HepG2 (cell line): ENCODE data around the gene LLGL1. TPM values are rescaled to one million over a fixed set of nuclear protein-coding genes. Genes with fewer than 3 reads are reported as not detected.

ENCODE experiments used
- BRD4 ChIP-seq: sonication (generic); formaldehyde crosslinking; IDR thresholded peaks from 2 replicates; pipeline ENCODE4 v1.4.0; 2020; ENCODE audit warnings: missing genetic modification reagents
- CHD2 ChIP-seq: IDR thresholded peaks from 2 replicates; pipeline ENCODE4 v1.6.1; 2011; ENCODE audit warnings: low read depth, low read length, improper control_type of control experiment
- FOXP4 ChIP-seq: sonication (generic); formaldehyde crosslinking; IDR thresholded peaks from 2 replicates; pipeline ENCODE4 v1.4.0; 2020; ENCODE audit warnings: missing genetic modification reagents
- HOXA3 ChIP-seq: sonication (generic); formaldehyde crosslinking; IDR thresholded peaks from 2 replicates; pipeline ENCODE4 v1.5.0; 2020; ENCODE audit warnings: missing genetic modification reagents
- IKZF4 ChIP-seq: sonication (generic); formaldehyde crosslinking; IDR thresholded peaks from 2 replicates; pipeline ENCODE4 v1.5.1; 2020; ENCODE audit warnings: borderline replicate concordance, mild to moderate bottlenecking, low read depth, missing genetic modification reagents; ENCODE audit errors: not compliant biosample characterization
- KMT2B ChIP-seq: IDR thresholded peaks from 2 replicates; pipeline ENCODE4 v1.6.1; 2016; ENCODE audit warnings: missing genetic modification reagents, missing compliant biosample characterization
- REXO4 ChIP-seq: sonication (generic); formaldehyde crosslinking; IDR thresholded peaks from 2 replicates; pipeline ENCODE4 v1.8.0; 2022; ENCODE audit warnings: missing genetic modification reagents, mild to moderate bottlenecking, borderline replicate concordance
- STAT5B ChIP-seq: sonication (generic); formaldehyde crosslinking; IDR thresholded peaks from 2 replicates; pipeline ENCODE4 v1.4.0; 2020; ENCODE audit warnings: missing genetic modification reagents
- SYNCRIP ChIP-seq: fragments of 200-400 bp; formaldehyde crosslinking; IDR thresholded peaks from 2 replicates; pipeline ENCODE4 v1.6.1; 2018; ENCODE audit warnings: mild to moderate bottlenecking, low read depth, low read length; ENCODE audit not compliant: insufficient read depth
- TBX2 ChIP-seq: sonication (generic); formaldehyde crosslinking; IDR thresholded peaks from 2 replicates; pipeline ENCODE4 v1.5.0; 2020; ENCODE audit warnings: missing genetic modification reagents, mild to moderate bottlenecking, borderline replicate concordance
- ZFP36L2 ChIP-seq: sonication (generic); formaldehyde crosslinking; IDR thresholded peaks from 2 replicates; pipeline ENCODE4 v1.4.0; 2020; ENCODE audit warnings: missing genetic modification reagents
- ZNF18 ChIP-seq: sonication (generic); formaldehyde crosslinking; IDR thresholded peaks from 2 replicates; pipeline ENCODE4 v1.8.0; 2022; ENCODE audit warnings: mild to moderate bottlenecking, missing genetic modification reagents; ENCODE audit not compliant: insufficient replicate concordance
- ZNF225 ChIP-seq: sonication (generic); formaldehyde crosslinking; IDR thresholded peaks from 2 replicates; pipeline ENCODE4 v1.4.0; 2020; ENCODE audit warnings: mild to moderate bottlenecking, missing genetic modification reagents
- ZNF678 ChIP-seq: sonication (generic); formaldehyde crosslinking; IDR thresholded peaks from 2 replicates; pipeline ENCODE4 v1.4.0; 2020; ENCODE audit warnings: mild to moderate bottlenecking, missing genetic modification reagents
- ZNF7 ChIP-seq: IDR thresholded peaks from 2 replicates; pipeline ENCODE4 v1.6.1; 2016; ENCODE audit warnings: missing biosample characterization, missing genetic modification reagents
- ZNF749 ChIP-seq: sonication (generic); formaldehyde crosslinking; IDR thresholded peaks from 2 replicates; pipeline ENCODE4 v1.8.0; 2022; ENCODE audit warnings: mild to moderate bottlenecking, missing genetic modification reagents, moderate library complexity, borderline replicate concordance
- polyA plus RNA-seq, 8 experiments: library from polyadenylated mRNA; depleted of rRNA in 3 of 8; stranded (reverse) in 7 of 8; unstranded in 1 of 8; fragments of >200 nt; fragmentation: Illumina TruSeq in 4 of 8; extraction: Trizol in 4 of 8; gene quantifications; 2 replicates each; pipeline versions ENCODE4 v1.2.1 to v1.2.3, GENCODE V29; 2011 to 2016; ENCODE audit warnings: low read depth in 4 of 8, missing spikeins in 1 of 8, mixed read lengths in 1 of 8; ENCODE audit not compliant: insufficient read depth in 1 of 8
- total RNA-seq, 5 experiments: library from RNA; depleted of rRNA; stranded (reverse); fragments of >200 nt; fragmentation: Illumina TruSeq; extraction: Trizol; gene quantifications; 2 replicates each; pipeline ENCODE4 v1.2.3, GENCODE V29; 2016; ENCODE audit warnings: low read depth in 1 of 5
- TF ChIP-seq, protein P1 (sequence below): sonication (generic); formaldehyde crosslinking; IDR thresholded peaks from 2 replicates; pipeline ENCODE4 v1.9.0; 2021; ENCODE audit warnings: missing genetic modification reagents, mild to moderate bottlenecking, borderline replicate concordance
- TF ChIP-seq, protein P2 (sequence below): sonication (generic); formaldehyde crosslinking; IDR thresholded peaks from 2 replicates; pipeline ENCODE4 v1.5.1; 2020; ENCODE audit warnings: mild to moderate bottlenecking, missing genetic modification reagents, borderline replicate concordance
- TF ChIP-seq, protein P3 (sequence below), 2 experiments: sonication (generic) in 1 of 2; formaldehyde crosslinking in 1 of 2; IDR thresholded peaks; 2 replicates each; pipeline versions ENCODE4 v1.4.0 to v1.6.1; 2016 to 2020; ENCODE audit warnings: borderline replicate concordance in 1 of 2, low read depth in 1 of 2, mild to moderate bottlenecking in 1 of 2, missing genetic modification reagents in 1 of 2

Gene LLGL1
- total and polyA plus RNA-seq, 2 of the 13 experiments (the other 11 are each of a cell fraction or from before 2014, with no cell fraction given): 15.0 to 15.3 TPM

GRCh38 chr17:18182978-18183333 is 42.5 kb upstream of the LLGL1 start (continued):
- TF ChIP-seq IKZF4 (CRISPR knock-in tag): no peak
- no peak; the same call in none of the 2 replicates for TF ChIP-seq TBX2
- TF ChIP-seq HOXA3 (CRISPR knock-in tag): peak; percentile 52
- TF ChIP-seq, protein P1, sequence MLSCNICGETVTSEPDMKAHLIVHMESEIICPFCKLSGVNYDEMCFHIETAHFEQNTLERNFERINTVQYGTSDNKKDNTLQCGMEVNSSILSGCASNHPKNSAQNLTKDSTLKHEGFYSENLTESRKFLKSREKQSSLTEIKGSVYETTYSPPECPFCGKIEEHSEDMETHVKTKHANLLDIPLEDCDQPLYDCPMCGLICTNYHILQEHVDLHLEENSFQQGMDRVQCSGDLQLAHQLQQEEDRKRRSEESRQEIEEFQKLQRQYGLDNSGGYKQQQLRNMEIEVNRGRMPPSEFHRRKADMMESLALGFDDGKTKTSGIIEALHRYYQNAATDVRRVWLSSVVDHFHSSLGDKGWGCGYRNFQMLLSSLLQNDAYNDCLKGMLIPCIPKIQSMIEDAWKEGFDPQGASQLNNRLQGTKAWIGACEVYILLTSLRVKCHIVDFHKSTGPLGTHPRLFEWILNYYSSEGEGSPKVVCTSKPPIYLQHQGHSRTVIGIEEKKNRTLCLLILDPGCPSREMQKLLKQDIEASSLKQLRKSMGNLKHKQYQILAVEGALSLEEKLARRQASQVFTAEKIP: no peak
- no peak for TF ChIP-seq ZFP36L2
- no peak for TF ChIP-seq CHD2
- TF ChIP-seq BRD4 (CRISPR knock-in tag): no peak
- no peak for TF ChIP-seq ZNF7 (CRISPR knock-in tag)
- peak; percentile 68 for TF ChIP-seq KMT2B
- TF ChIP-seq ZNF749: no peak
- TF ChIP-seq STAT5B (CRISPR knock-in tag): no peak
- no peak; the same call in none of the 2 replicates for TF ChIP-seq FOXP4
- no peak for TF ChIP-seq ZNF225 (CRISPR knock-in tag)
- TF ChIP-seq SYNCRIP: no peak
- no peak for TF ChIP-seq ZNF678
- TF ChIP-seq, protein P2, sequence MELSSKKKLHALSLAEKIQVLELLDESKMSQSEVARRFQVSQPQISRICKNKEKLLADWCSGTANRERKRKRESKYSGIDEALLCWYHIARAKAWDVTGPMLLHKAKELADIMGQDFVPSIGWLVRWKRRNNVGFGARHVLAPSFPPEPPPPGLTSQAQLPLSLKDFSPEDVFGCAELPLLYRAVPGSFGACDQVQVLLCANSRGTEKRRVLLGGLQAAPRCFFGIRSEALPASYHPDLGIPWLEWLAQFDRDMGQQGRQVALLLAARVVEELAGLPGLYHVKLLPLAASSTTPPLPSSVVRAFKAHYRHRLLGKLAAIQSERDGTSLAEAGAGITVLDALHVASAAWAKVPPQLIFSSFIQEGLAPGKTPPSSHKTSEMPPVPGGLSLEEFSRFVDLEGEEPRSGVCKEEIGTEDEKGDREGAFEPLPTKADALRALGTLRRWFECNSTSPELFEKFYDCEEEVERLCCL (CRISPR knock-in tag): peak; percentile 67; the same call in 1 of the 2 replicates
- peak; percentile 76 for TF ChIP-seq ZNF18 (CRISPR knock-in tag)
- TF ChIP-seq, protein P3, sequence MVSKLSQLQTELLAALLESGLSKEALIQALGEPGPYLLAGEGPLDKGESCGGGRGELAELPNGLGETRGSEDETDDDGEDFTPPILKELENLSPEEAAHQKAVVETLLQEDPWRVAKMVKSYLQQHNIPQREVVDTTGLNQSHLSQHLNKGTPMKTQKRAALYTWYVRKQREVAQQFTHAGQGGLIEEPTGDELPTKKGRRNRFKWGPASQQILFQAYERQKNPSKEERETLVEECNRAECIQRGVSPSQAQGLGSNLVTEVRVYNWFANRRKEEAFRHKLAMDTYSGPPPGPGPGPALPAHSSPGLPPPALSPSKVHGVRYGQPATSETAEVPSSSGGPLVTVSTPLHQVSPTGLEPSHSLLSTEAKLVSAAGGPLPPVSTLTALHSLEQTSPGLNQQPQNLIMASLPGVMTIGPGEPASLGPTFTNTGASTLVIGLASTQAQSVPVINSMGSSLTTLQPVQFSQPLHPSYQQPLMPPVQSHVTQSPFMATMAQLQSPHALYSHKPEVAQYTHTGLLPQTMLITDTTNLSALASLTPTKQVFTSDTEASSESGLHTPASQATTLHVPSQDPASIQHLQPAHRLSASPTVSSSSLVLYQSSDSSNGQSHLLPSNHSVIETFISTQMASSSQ (IDR thresholded peaks at IDR 0.05; ENCODE audit: low read depth): no peak
- TF ChIP-seq, protein P3 (CRISPR knock-in tag; IDR thresholded peaks at IDR 0.05; ENCODE audit: borderline replicate concordance): no peak; the same call in 1 of the 2 replicates
- no peak for TF ChIP-seq REXO4
